ENCODE results near the gene RAB36. TPM values are rescaled to one million over a fixed set of nuclear protein-coding genes. Genes with fewer than 3 reads are reported as not detected.

Gene RAB36
- total RNA-seq: 1.7 and 2.1 TPM in 2 replicates

- CTCF ChIA-PET: interaction anchor here (0.7 to 2.2 kb wide), 7 partner anchors 8 to 190 kb away, joined by 3 to 7 read pairs (median 3); partner anchors contain the start of gene GNAZ
- Mint-ChIP-seq H3K9me3 (no peaks in the 10 kb centered on the region), H3K36me3 (ENCODE audit: low read depth) (no peaks in the 10 kb centered on the region), H3K27me3 (no peaks in the 10 kb centered on the region), H3K27ac (peak within 1 kb of the TSS; percentile 86), H3K4me1 (peaks cover 56% of the 10 kb centered on the region), H3K4me3 (peak within 1 kb of the TSS; percentile 81)
- DNase-seq (peak; percentile 91), ATAC-seq (ENCODE audit: low read depth) (peak; percentile 65)
- intact Hi-C loops (cut with micrococcal nuclease): loop anchor here (1.0 to 10.0 kb wide), 5 partner anchors 30 to 1287 kb away; partner anchors contain the start of genes BCR, DERL3 and GNAZ
- POLR2A ChIA-PET: interaction anchor here (0.6 to 1.3 kb wide), 11 partner anchors 8 to 1410 kb away, joined by 3 to 6 read pairs (median 3); partner anchors contain the start of genes BCR, GUCD1, MIF and SLC2A11
- TF ChIP-seq, protein P1, sequence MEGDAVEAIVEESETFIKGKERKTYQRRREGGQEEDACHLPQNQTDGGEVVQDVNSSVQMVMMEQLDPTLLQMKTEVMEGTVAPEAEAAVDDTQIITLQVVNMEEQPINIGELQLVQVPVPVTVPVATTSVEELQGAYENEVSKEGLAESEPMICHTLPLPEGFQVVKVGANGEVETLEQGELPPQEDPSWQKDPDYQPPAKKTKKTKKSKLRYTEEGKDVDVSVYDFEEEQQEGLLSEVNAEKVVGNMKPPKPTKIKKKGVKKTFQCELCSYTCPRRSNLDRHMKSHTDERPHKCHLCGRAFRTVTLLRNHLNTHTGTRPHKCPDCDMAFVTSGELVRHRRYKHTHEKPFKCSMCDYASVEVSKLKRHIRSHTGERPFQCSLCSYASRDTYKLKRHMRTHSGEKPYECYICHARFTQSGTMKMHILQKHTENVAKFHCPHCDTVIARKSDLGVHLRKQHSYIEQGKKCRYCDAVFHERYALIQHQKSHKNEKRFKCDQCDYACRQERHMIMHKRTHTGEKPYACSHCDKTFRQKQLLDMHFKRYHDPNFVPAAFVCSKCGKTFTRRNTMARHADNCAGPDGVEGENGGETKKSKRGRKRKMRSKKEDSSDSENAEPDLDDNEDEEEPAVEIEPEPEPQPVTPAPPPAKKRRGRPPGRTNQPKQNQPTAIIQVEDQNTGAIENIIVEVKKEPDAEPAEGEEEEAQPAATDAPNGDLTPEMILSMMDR (IDR thresholded peaks at IDR 0.05): no peak
Measured at GRCh38 chr22:23144932-23145877, at the start of gene RAB36. TSS of gene RAB36 (plus strand) at chr22:23145477. CDS start at chr22:23146617, 1,140 bp downstream.

- no peak overlapping the region for H3K4me3 Mint-ChIP-seq
- CTCF ChIA-PET: no interaction called here
- H3K4me1 Mint-ChIP-seq: no peaks in the 10 kb centered on the region
- DNase-seq: no peak
- H3K27me3 Mint-ChIP-seq: no peaks in the 10 kb centered on the region
- no peaks in the 10 kb centered on the region for H3K36me3 Mint-ChIP-seq (ENCODE audit: low read depth)
- intact Hi-C loops (cut with micrococcal nuclease): no loop called here
- no peak for ATAC-seq (ENCODE audit: low read depth)
- no peak overlapping the region for H3K27ac Mint-ChIP-seq
- H3K9me3 Mint-ChIP-seq: no peaks in the 10 kb centered on the region
- TF ChIP-seq, protein P1 (IDR thresholded peaks at IDR 0.05): no peak
- POLR2A ChIA-PET: no interaction called here
Measured at GRCh38 chr22:23095733-23096342, 49.4 kb upstream of the RAB36 start.

- intact Hi-C loops (cut with micrococcal nuclease): no loop called here
- Mint-ChIP-seq H3K4me3 (no peak overlapping the region), H3K27ac (no peak overlapping the region), H3K27me3 (no peaks in the 10 kb centered on the region), H3K4me1 (no peaks in the 10 kb centered on the region), H3K9me3 (no peaks in the 10 kb centered on the region), H3K36me3 (ENCODE audit: low read depth) (no peaks in the 10 kb centered on the region)
- no peak for ATAC-seq (ENCODE audit: low read depth)
- ChIA-PET CTCF (no interaction called here), POLR2A (no interaction called here)
- TF ChIP-seq, protein P1 (IDR thresholded peaks at IDR 0.05): no peak
- no peak for DNase-seq
Measured at GRCh38 chr22:23097412-23098229, 47.7 kb upstream of the RAB36 start.

DNA sequence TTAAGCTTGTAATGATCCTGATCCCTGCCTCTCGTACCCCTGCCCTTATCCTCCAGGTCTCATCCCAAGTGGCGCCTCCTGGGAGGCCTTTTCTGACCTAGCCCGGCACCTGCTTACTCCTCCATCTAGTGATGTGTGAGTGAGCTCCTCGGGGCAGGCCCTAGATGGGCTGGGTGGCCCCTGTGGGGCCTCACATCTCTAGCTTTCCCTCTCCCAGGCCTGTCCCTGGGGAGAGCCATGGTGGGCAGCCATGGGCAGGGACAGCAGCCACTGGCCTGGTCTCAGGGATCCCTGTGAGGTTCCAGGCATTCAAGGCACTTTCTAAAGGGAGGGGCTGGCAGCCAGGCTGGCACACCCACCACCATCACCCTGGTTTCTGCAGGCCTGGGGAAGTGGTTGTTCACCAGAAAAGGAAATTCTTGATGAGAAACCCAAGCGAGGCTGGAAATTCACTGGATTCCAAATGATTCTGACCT lies 47.0 kb upstream of the RAB36 start:
- DNase-seq (no peak), ATAC-seq (ENCODE audit: low read depth) (no peak)
- H3K36me3 Mint-ChIP-seq (ENCODE audit: low read depth): no peaks in the 10 kb centered on the region
- TF ChIP-seq, protein P1 (IDR thresholded peaks at IDR 0.05): no peak
- H3K4me1 Mint-ChIP-seq: no peaks in the 10 kb centered on the region
- POLR2A ChIA-PET: no interaction called here
- H3K27ac Mint-ChIP-seq: no peak overlapping the region
- CTCF ChIA-PET: no interaction called here
- H3K9me3 Mint-ChIP-seq: no peaks in the 10 kb centered on the region
- no peak overlapping the region for H3K4me3 Mint-ChIP-seq
- no peaks in the 10 kb centered on the region for H3K27me3 Mint-ChIP-seq
- intact Hi-C loops (cut with micrococcal nuclease): no loop called here
